NT2/D1 (cell line): ENCODE measurements around the gene ABCC9.

Experiments used
- SUZ12 ChIP-seq: IDR thresholded peaks from 2 replicates; pipeline ENCODE4 v1.6.1; 2011; ENCODE audit not compliant: insufficient read length, insufficient read depth; ENCODE audit errors: extremely low read depth
- YY1 ChIP-seq: IDR thresholded peaks from 2 replicates; pipeline ENCODE4 v1.6.1; 2011; ENCODE audit not compliant: insufficient read length, insufficient read depth
- ZNF274 ChIP-seq: IDR thresholded peaks from 2 replicates; pipeline ENCODE4 v1.6.1; 2011; ENCODE audit warnings: mild to moderate bottlenecking, low read depth, low read length

GRCh38 chr12:21907948-21908837 lies 33.0 kb downstream of the ABCC9 start:
- no peak for TF ChIP-seq ZNF274
- no peak for TF ChIP-seq YY1
- no peak for TF ChIP-seq SUZ12
